Measurements from ENCODE around the gene DUSP8. TPM values are rescaled to one million over a fixed set of nuclear protein-coding genes. Genes with fewer than 3 reads are reported as not detected.
"Not testable (repeated sequence)": the region's sequence is repeated elsewhere in the genome, so short reads cannot be mapped to it uniquely, and the experiment has no call there.

The DUSP8 gene
- polyA plus RNA-seq, 1 experiment, result 1.5 TPM

DNA sequence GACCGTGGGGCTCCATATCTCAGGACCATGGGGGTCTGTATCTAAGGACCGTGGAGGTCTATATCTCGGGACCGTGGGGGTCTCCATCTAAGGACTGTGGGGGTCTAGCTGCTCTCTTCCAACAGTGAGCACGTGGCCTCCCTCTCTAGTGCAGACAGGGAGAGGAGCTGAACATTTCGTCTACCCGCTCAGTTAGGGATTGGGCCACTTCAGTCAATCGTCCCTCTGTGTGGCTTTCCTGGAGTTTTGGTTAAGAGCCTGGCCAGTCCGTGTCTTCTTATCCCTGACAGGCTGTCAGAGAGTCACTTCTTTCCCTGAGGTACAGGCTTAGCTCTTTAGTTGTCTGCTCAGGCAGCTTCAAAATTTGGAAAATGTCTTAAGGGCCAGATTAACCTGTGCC, 9.9 kb upstream of the DUSP8 start:
- no peak for DNase-seq (ENCODE audit: low read depth, low spot score)
- H3K4me3 ChIP-seq (ENCODE audit: low read depth, low read length), result no peak overlapping the region
- H3K9me3 ChIP-seq (ENCODE audit: control insufficient read depth, insufficient read depth, low read length), result peaks cover 7% of the 10 kb centered on the region
- no peak overlapping the region for H3K27ac ChIP-seq (ENCODE audit: low read depth, low read length)
- TF ChIP-seq, protein P1, sequence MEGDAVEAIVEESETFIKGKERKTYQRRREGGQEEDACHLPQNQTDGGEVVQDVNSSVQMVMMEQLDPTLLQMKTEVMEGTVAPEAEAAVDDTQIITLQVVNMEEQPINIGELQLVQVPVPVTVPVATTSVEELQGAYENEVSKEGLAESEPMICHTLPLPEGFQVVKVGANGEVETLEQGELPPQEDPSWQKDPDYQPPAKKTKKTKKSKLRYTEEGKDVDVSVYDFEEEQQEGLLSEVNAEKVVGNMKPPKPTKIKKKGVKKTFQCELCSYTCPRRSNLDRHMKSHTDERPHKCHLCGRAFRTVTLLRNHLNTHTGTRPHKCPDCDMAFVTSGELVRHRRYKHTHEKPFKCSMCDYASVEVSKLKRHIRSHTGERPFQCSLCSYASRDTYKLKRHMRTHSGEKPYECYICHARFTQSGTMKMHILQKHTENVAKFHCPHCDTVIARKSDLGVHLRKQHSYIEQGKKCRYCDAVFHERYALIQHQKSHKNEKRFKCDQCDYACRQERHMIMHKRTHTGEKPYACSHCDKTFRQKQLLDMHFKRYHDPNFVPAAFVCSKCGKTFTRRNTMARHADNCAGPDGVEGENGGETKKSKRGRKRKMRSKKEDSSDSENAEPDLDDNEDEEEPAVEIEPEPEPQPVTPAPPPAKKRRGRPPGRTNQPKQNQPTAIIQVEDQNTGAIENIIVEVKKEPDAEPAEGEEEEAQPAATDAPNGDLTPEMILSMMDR (IDR thresholded peaks at IDR 0.05; ENCODE audit: low read depth, low read length), result no peak
- H3K27me3 ChIP-seq (ENCODE audit: control insufficient read depth, insufficient read depth, low read length), result peaks cover 11% of the 10 kb centered on the region
- ChIA-PET POLR2A (no interaction called here), CTCF (interaction anchor here (1.1 to 2.6 kb wide), 3 partner anchors 12 to 35 kb away, joined by 3 to 17 read pairs (median 4); no protein-coding TSS in a partner anchor)

DNA sequence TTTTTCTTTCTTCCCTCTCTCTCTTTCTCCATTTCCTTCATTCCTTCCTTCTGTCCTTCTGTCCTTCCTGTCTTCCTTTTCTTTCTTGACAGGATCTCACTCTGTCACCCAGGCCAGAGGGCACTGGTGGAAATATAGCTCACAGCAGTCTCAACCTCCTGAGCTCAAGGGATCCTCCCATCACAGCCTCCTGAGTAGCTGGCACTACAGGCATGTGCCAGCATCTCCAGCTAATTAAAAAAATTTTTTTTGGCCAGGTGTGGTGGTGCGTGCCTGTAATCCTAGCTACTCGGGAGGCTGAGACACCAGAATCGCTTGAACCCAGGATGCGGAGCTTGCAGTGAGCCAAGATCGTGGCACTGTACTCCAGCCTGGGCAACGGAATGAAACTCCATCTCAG, 4.8 kb upstream of the DUSP8 start:
- TF ChIP-seq, protein P1 (IDR thresholded peaks at IDR 0.05; ENCODE audit: low read depth, low read length), result no peak
- ChIA-PET CTCF (interaction anchor here (0.8 to 2.6 kb wide), 2 partner anchors 18 to 30 kb away, joined by 3 to 20 read pairs; no protein-coding TSS in a partner anchor), POLR2A (no interaction called here)
- no peak overlapping the region for H3K4me3 ChIP-seq (ENCODE audit: low read depth, low read length)
- H3K27me3 ChIP-seq (ENCODE audit: control insufficient read depth, insufficient read depth, low read length), result peaks cover 31% of the 10 kb centered on the region
- no peak overlapping the region for H3K27ac ChIP-seq (ENCODE audit: low read depth, low read length)
- no peak for DNase-seq (ENCODE audit: low read depth, low spot score)
- H3K9me3 ChIP-seq (ENCODE audit: control insufficient read depth, insufficient read depth, low read length), result peaks cover 7% of the 10 kb centered on the region

DNA sequence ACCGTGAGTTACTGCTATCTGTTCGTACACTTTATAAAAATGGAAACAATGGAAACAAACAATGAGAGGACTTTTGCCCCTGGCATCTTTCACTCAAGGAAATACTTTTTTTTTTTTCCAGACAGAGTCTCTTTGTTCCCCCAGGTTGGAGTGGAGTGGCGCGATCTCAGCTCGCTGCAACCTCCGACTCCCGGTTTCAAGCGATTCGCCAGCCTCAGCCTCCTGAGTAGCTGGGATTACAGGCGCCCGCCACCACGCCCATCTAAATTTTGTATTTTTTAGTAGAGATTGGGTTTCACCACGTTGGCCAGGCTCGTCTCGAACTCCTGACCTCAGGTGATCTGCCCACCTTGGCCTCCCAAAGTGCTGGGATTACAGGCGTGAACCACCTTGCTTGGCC, 3.7 kb upstream of the DUSP8 start:
- H3K27me3 ChIP-seq (ENCODE audit: control insufficient read depth, insufficient read depth, low read length), result peaks cover 31% of the 10 kb centered on the region
- POLR2A ChIA-PET, result interaction anchor here (0.6 kb wide), 1 partner anchor 59 kb away, joined by 4 read pairs; no protein-coding TSS in a partner anchor
- H3K4me3 ChIP-seq (ENCODE audit: low read depth, low read length); DNase-seq (ENCODE audit: low read depth, low spot score); H3K27ac ChIP-seq (ENCODE audit: low read depth, low read length); H3K9me3 ChIP-seq (ENCODE audit: control insufficient read depth, insufficient read depth, low read length): not testable (repeated sequence)
- CTCF ChIA-PET, result interaction anchor here (0.6 to 3.5 kb wide), 4 partner anchors 29 to 824 kb away, joined by 3 to 87 read pairs (median 6); no protein-coding TSS in a partner anchor

DNA sequence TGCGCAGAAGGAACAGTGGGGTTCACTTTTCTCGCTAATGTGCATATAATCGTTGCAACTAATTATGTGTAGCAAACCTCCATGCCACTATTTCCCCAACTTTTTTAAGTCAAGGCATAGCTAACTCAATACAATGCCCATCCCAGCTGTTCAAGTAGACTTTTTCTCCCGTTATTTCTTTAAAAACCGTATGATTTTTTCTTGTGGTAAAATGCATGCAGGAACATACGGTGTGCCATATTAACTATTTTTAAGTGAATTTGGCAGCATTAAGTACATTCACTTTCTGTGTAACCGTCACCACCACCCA, 2.8 kb upstream of the DUSP8 start:
- Histone ChIP-seq H3K27me3 (ENCODE audit: control insufficient read depth, insufficient read depth, low read length) (peaks cover 31% of the 10 kb centered on the region), H3K27ac (ENCODE audit: low read depth, low read length) (no peak overlapping the region), H3K4me3 (ENCODE audit: low read depth, low read length) (no peak overlapping the region), H3K9me3 (ENCODE audit: control insufficient read depth, insufficient read depth, low read length) (peaks cover 7% of the 10 kb centered on the region)
- TF ChIP-seq, protein P1 (IDR thresholded peaks at IDR 0.05; ENCODE audit: low read depth, low read length), result no peak; the same call in 1 of the 2 replicates
- POLR2A ChIA-PET, result interaction anchor here (1.4 kb wide), 1 partner anchor 239 kb away, joined by 3 read pairs; no protein-coding TSS in a partner anchor
- DNase-seq (ENCODE audit: low read depth, low spot score), result no peak
- CTCF ChIA-PET, result interaction anchor here (0.6 to 3.5 kb wide), 15 partner anchors 10 to 372 kb away, joined by 3 to 87 read pairs (median 5); no protein-coding TSS in a partner anchor

DNA sequence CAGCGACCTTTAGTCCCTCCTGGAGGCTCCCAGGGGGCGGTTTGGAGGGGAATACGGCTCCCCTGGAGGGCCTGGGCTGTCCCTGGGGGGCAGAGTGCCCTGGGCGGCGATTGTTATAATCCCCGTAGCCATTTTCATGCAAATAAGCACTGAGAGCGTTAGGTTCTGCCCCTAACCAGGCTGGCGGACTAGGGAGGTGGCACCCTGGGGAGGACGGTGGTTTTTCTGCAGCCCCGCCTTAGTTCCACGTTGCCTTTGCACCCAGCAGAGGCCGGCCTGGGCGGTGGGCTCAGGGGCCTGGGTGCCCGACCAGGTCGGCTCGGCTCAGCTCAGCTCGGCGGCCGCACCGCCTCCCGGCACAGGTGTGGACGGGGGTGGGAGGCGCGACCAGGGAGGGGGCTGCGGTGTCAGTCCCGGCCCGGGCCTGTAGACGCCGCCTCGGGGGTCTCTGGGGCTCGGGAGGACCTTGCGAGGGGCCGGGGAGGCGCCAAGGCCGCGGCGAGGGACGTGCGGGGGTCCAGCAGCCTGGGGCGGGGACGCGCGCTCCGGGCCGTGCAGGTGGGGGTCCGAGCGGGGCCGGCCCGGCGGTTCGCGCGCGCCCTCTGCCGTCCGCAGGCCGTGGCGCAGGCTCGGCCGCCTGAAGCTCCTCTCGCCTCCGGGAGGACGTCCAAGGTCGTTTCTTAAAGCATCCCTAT, 2.3 kb upstream of the DUSP8 start:
- POLR2A ChIA-PET, result interaction anchor here (1.4 to 1.5 kb wide), 2 partner anchors 28 to 239 kb away, joined by 3 to 6 read pairs; no protein-coding TSS in a partner anchor
- no peak overlapping the region for H3K27ac ChIP-seq (ENCODE audit: low read depth, low read length)
- no peak overlapping the region for H3K4me3 ChIP-seq (ENCODE audit: low read depth, low read length)
- H3K27me3 ChIP-seq (ENCODE audit: control insufficient read depth, insufficient read depth, low read length), result peaks cover 31% of the 10 kb centered on the region
- DNase-seq (ENCODE audit: low read depth, low spot score), result no peak
- peaks cover 7% of the 10 kb centered on the region for H3K9me3 ChIP-seq (ENCODE audit: control insufficient read depth, insufficient read depth, low read length)
- TF ChIP-seq, protein P1 (IDR thresholded peaks at IDR 0.05; ENCODE audit: low read depth, low read length), result peak; percentile 65
- CTCF ChIA-PET, result interaction anchor here (0.6 to 3.5 kb wide), 15 partner anchors 10 to 372 kb away, joined by 3 to 87 read pairs (median 5); no protein-coding TSS in a partner anchor
